GM18502 (cell line): ENCODE measurements around the gene LAMC3.
"Not testable (repeated sequence)": the region's sequence is repeated elsewhere in the genome, so short reads cannot be mapped to it uniquely, and the experiment has no call there.

Experiments
- ATAC-seq: cut with Tn5 transposase; IDR thresholded peaks from one replicate; pipeline ENCODE4 v1.9.1; 2021; ENCODE audit warnings: mild to moderate bottlenecking; ENCODE audit not compliant: unreplicated experiment, poor library complexity

LAMC3 gene

GRCh38 chr9:131025953-131026858 lies 17.2 kb downstream of the LAMC3 start:
- ATAC-seq = no peak

GRCh38 chr9:131027048-131027871 lies 18.3 kb downstream of the LAMC3 start:
- no peak for ATAC-seq

- ATAC-seq = no peak
Observed at GRCh38 chr9:131027872-131028179, 18.9 kb downstream of the LAMC3 start.

- ATAC-seq = no peak
Observed at GRCh38 chr9:131028221-131028884, 19.4 kb downstream of the LAMC3 start.

GRCh38 chr9:131028931-131029573 lies 20.1 kb downstream of the LAMC3 start:
- ATAC-seq = no peak

- no peak for ATAC-seq
Observed at GRCh38 chr9:131029574-131029952, 20.6 kb downstream of the LAMC3 start.

- ATAC-seq = no peak
Observed at GRCh38 chr9:131030239-131031004, 21.4 kb downstream of the LAMC3 start.

- ATAC-seq = no peak
Observed at GRCh38 chr9:131031005-131031641, 22.1 kb downstream of the LAMC3 start.

- no peak for ATAC-seq
Observed at GRCh38 chr9:131031642-131032005, 22.6 kb downstream of the LAMC3 start.

GRCh38 chr9:131032384-131032783 lies 23.4 kb downstream of the LAMC3 start:
- no peak for ATAC-seq

- ATAC-seq = no peak
Observed at GRCh38 chr9:131033269-131034224, 24.6 kb downstream of the LAMC3 start.

GRCh38 chr9:131034268-131034667 lies 25.3 kb downstream of the LAMC3 start:
- no peak for ATAC-seq

GRCh38 chr9:131034749-131035148 lies 25.8 kb downstream of the LAMC3 start:
- not testable (repeated sequence) for ATAC-seq

- ATAC-seq = no peak
Observed at GRCh38 chr9:131035548-131035947, 26.6 kb downstream of the LAMC3 start.

GRCh38 chr9:131036071-131036470 lies 27.1 kb downstream of the LAMC3 start:
- ATAC-seq = no peak

- ATAC-seq = no peak
Observed at GRCh38 chr9:131036529-131037334, 27.8 kb downstream of the LAMC3 start.
